Stimulated activated CD8-positive, alpha-beta memory T cell treated with anti-CD3 and anti-CD28 coated beads, Interleukin-7, amount 100 ng/mL, for 4 hours (primary cell): ENCODE measurements around the gene TM9SF2.

Source experiments
- DNase-seq, 2 donors: peaks; one replicate each; pipeline ENCODE4 v3.0.0-alpha.2; 2020; ENCODE audit warnings: low read depth in 2 of 2

TM9SF2 gene

GRCh38 chr13:99577934-99578917 is 77.0 kb downstream of the TM9SF2 start:
- no peak for DNase-seq

GRCh38 chr13:99580500-99581268 is 79.4 kb downstream of the TM9SF2 start:
- no peak for DNase-seq

GRCh38 chr13:99582511-99582910 is 81.2 kb downstream of the TM9SF2 start:
- DNase-seq: no peak

DNA sequence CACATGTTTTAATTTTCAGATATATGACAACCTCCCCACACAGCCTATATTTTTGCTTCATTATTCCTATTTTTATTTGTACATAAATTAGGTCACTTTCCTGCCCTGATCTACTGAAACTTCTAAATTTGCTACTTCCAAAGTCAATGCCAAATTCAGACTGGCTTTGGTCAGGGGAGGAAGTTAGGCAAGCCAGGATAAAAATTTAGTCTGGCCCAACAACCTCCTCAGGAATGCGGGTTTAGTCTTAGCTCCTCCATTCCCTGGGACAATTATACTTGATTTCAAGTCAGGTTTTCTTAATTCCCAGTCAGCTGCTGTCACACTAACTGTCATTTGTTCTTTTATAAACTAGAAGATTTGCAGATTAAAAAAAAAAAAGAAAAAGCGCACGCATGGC is 84.3 kb downstream of the TM9SF2 start:
- no peak for DNase-seq

- DNase-seq: no peak
These were observed 85.7 kb downstream of the TM9SF2 start for GRCh38 chr13:99587021-99587420.

GRCh38 chr13:99587893-99588606 is 86.8 kb downstream of the TM9SF2 start:
- DNase-seq: no peak

DNA sequence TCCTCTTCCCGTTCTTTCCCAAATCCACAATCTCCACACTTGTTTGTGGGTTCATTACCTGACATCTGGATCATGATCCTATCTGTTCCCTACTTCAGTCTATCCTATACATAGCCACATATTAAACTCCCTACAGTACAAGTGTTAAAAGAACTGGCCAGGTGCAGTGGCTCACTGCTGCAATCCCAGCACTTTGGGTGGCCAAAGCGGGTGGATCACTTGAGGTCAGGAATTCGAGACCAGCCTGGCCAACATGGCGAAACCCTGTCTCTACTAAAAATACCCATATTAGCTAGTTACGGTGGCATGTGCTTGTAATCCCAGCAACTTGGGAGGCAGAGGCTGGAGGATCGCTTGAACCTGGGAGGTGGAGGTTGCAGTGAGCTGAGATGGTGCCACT is 88.3 kb downstream of the TM9SF2 start:
- no peak for DNase-seq

DNA sequence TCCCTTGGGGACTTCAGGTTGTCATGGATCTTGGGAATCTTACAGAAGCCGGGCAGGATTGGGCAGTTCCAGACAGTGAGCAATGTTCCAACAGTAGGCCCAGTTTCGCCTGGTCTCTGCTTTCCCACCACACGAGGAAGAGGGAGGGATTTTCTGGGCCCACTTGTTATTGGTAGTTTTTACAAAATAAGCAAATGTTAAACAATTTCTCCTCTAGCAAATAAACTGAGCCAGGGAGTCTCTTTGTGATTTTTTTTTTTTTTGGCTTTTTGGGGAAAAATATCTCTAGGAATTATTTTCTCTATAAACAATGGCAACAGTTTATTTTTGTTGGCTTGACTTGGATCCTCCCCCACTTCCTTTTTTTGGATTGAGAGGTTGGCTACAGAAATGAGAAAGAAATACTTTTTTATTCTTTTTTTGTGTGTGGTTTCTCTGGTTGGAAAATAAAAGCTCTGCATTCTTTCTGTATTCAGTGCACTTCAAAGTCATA is 89.3 kb downstream of the TM9SF2 start:
- DNase-seq: no peak

DNA sequence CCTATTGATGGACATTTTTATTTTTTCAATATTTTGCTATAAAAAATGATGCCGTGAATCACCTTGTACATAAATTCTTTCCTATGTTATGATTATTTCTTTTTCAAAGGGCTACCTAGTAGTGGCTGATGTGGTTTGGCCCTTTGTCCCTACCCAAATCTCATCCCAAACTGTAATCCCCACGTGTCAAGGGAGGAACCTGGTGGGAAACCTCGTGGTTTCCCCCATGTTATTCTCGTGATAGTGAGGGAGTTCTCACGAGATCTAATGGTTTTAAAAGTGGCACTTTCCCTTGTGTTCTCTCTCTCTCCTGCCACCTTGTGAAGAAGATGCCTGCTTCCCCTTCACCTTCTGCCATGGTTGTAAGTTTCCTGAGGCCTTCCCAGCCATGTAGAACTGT is 94.9 kb downstream of the TM9SF2 start:
- DNase-seq: no peak

DNA sequence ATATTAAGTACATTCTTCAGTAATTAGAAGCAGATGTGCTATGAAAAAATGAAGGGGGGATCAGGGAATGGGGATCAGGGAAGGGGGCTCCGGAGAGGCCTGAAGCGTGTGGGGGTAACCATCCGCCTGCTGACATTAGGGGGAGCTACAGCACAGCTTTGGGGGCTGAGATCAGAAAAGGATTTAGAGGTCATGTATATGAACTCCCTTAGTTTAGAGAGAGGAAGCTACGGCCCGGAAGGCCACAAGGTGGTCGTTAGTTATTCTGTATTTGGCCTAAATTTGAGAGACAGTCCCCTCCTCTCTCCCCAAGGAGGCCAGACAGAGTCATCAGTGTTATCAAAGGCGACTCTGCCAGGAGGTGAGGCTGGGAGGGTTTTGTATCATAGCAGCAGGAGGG is 99.0 kb downstream of the TM9SF2 start:
- no peak for DNase-seq

DNA sequence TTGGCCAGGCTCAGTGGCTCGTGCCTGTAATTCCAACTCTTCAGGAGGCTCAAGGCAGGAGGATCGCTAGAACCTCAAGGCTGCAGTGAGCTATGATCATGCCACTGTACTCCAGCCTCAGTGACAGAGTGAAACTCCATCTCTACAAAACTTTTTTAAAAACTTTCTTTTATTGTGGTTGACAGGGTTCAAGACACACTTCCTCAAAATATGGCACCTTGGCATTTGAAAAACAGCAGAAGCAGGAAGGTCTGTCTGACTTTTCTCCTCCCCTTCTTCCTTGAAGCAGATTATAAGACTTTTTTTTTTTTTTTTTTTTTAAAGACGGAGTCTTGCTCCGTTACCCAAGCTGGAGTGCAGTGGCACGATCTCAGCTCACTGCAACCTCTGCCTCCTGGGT is 100.3 kb downstream of the TM9SF2 start:
- no peak for DNase-seq

DNA sequence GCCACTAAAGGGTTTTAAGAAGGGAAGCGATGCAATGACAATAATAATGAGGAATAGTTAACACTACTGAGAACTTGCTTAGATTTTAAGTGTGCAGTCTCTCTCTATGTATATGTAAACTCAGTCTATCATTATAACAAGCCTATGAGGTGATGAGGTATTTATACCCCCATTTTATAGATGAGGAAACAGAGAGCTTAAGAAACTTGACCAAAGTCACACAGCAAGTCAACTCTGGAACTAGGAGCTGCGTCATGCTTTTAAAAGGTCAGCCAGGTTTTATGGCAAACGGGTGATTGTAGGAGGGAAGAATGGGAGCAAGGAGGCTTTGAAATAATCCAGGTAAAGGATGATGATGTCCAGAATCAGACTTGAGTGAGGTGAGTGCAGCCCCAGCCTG is 103.4 kb downstream of the TM9SF2 start:
- DNase-seq: no peak

- peak; percentile 7 to 33 for DNase-seq
These were observed 104.4 kb downstream of the TM9SF2 start for GRCh38 chr13:99605420-99606323.

DNA sequence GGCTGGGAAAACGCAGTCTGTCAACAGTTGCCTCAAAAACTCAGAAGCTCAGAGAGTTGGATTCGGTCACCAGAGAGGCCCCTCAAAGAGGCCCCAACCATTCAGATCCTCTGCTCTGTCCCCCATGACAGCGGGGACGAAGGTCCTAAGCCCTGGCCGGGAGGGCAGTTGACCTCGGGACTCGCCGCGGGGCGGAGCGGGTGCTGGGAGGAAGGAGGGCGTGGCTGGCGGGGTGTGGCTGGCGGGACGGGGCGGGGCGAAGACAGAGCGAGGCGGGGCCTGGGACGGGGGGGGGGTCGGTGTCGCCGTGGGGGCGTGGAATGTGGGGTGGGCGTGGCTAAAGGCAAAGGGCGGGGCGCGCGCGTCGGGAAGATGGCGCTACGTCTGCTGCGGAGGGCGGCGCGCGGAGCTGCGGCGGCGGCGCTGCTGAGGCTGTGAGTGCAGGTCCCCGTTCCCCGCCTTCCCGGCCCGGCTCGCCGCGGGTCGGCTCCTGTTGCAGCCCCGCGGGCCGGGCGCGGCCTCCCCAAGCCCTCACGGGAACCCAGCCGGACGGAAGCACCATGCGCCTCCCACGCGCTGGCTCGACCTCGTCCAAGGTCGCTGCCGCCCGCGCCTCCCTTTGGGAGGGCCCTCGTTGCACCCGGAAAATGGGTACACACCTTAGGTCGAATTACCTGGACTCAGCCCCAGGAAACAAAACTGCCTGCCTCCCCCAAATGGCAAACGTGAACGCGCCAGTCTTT is 105.2 kb downstream of the TM9SF2 start, which contains the start of gene CLYBL:
TSS of gene CLYBL (plus strand) at position 367 of the 743 bp plus-strand sequence.
- DNase-seq: peak; percentile 78 to 84

DNA sequence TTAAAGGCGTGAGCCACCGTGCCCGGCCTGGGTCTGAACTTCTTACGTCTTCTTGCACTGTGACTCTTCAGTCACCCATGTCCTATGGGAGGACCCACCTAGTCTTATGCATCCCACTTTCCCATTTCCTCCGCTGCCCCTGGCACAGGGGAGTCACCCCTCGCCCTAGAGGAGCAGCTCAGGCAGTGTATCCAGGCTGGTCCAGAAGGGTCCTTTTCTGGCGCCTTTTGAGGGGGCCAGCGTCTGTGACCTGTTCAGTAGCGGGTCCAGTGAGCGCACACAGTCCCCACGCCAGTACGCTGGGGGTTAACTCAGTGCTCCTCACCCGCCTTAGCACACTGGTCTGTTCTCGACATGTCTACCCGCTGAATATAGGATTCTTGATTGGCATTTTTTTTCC is 107.1 kb downstream of the TM9SF2 start:
- no peak for DNase-seq

DNA sequence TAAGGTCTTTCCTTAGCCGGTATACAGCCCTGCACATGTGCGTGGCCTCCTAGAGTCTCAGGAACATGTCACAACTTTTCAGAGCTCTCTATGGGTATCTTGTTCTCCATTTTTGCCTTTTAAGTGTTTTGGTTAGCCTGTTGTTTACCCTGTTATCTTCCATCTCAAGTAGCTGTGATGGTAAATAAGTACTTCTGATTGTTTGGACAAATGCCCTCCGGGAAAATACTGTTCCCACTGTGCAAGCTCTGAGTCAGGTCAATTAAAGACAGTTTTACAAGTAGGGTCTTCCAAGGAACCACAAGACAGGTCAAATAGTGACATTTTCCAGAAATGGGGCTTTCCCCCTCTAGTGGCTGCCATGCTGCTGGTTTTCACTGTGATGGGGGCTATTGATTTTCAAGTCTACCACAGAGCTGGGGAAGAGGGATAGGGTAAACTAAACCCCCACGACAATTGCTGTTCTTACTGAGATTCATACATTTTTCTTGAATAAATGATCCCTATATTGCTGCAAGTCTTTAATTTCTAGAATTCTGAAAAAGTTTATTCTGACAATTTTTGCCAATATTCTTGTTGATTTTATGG is 109.5 kb downstream of the TM9SF2 start:
- DNase-seq: no peak
